MCF 10A (cell line): ENCODE results near the gene OSBPL3. TPM values are rescaled to one million over a fixed set of nuclear protein-coding genes. Genes with fewer than 3 reads are reported as not detected.
A peak's percentile ranks its signal among the peaks of the same experiment; 100 is the strongest.

ENCODE experiments used
- BruUV-seq: library from RNA; stranded (reverse); fragments of 400-500 nt; replicated peaks from 2 replicates; lab custom pipeline; 2021; lab: Mats Ljungman, UMichigan
- CTCF ChIA-PET: fragments of 300-600 bp; sonication (Branson Sonifier 250); formaldehyde crosslinking; extraction: SDS; loops from one replicate; lab custom pipeline; 2021; ENCODE audit warnings: antibody characterized with exemption, inconsistent platforms; lab: Yijun Ruan, JAX
- POLR2A ChIA-PET: fragments of 300-600, 350-650 bp; sonication (Branson Sonifier 250); formaldehyde crosslinking; extraction: SDS; loops from one replicate; lab custom pipeline; 2020; ENCODE audit warnings: antibody characterized with exemption, inconsistent platforms; lab: Yijun Ruan, JAX
- DNase-seq: peaks from one replicate; pipeline ENCODE4 v3.0.0-alpha.2; 2018; ENCODE audit not compliant: unreplicated experiment
- H3K27ac Mint-ChIP-seq: one replicate; pipeline ENCODE4 v1.8.0; 2022; ENCODE audit warnings: mild to moderate bottlenecking, low read depth, mixed read lengths; ENCODE audit not compliant: unreplicated experiment
- H3K27me3 Mint-ChIP-seq: one replicate; pipeline ENCODE4 v1.8.0; 2022; ENCODE audit warnings: mixed read lengths; ENCODE audit not compliant: insufficient read depth, unreplicated experiment
- H3K36me3 Mint-ChIP-seq: one replicate; pipeline ENCODE4 v1.8.0; 2022; ENCODE audit warnings: mild to moderate bottlenecking, moderate library complexity, mixed read lengths; ENCODE audit not compliant: insufficient read depth, unreplicated experiment
- H3K4me1 Mint-ChIP-seq: one replicate; pipeline ENCODE4 v1.8.0; 2022; ENCODE audit warnings: mixed read lengths; ENCODE audit not compliant: insufficient read depth, unreplicated experiment
- H3K4me3 Mint-ChIP-seq: one replicate; pipeline ENCODE4 v1.8.0; 2022; ENCODE audit warnings: mild to moderate bottlenecking, moderate library complexity, mixed read lengths; ENCODE audit not compliant: unreplicated experiment
- H3K9me3 Mint-ChIP-seq: one replicate; pipeline ENCODE4 v1.8.0; 2022; ENCODE audit warnings: mixed read lengths; ENCODE audit not compliant: unreplicated experiment
- intact Hi-C: fragments of 100-400 bp; cut with micrococcal nuclease; formaldehyde crosslinking; loops from 2 replicates; pipeline ENCODE4 v1.14.1; 2022
- total RNA-seq: library from RNA; stranded (reverse); gene quantifications from 2 replicates; pipeline ENCODE4 v1.2.3, GENCODE V29; 2022
- TF ChIP-seq, protein P1 (sequence below): fragments of 200-600 bp; IDR thresholded peaks from one replicate; pipeline ENCODE4 v1.8.0; 2022; ENCODE audit warnings: antibody characterized with exemption, mild to moderate bottlenecking; ENCODE audit not compliant: unreplicated experiment

OSBPL3 gene
- total RNA-seq, 1 experiment from 2014 or later, result 33.8 TPM

DNA sequence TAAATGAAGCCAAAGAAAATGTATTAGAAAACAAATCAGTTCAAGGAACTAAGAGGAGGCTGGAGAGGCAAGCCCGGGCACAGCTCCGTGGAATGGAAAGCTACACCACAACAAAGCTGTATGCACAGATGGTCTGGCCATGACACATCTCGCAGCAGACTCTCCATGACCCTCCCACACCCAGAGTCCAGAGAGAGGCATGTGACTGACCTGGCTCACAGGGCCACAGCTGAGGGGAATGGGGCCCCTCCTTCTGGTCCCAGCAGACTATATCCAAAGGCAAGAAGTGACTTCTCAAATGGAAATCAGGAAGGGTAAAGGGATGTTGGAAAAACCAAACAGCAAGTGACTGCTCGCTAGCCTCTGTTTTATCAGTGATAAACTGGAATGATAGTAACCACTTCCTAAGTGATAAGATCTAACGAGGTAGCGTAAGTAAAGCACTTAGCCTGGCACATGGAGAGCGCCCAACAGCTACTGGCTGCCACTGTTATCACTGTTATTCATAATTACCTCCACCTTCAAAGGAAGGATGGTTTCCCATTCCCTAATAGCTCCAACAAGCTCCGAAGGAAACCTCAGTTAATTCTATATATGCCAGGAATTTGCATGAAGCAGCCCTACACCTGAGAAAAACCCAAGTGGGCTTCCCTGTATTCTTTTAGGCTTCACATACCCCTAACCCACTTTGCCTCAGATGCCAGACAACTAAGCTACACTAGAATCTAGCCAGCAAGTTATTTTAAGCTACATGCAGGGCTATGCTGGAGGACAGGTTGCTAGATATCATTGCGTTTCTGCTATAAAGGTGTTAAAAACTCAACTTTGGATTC lies 8.4 kb downstream of the OSBPL3 start:
- Mint-ChIP-seq H3K4me1 (peaks cover 62% of the 10 kb centered on the region), H3K27me3 (no peaks in the 10 kb centered on the region), H3K36me3 (peaks cover 6% of the 10 kb centered on the region), H3K27ac (peak overlapping the region; percentile 99), H3K9me3 (peaks cover 9% of the 10 kb centered on the region), H3K4me3 (peak overlapping the region; percentile 38)
- no TSS peak for BruUV-seq
- peak; percentile 85 for DNase-seq
- ChIA-PET POLR2A (interaction anchor here (0.7 to 13.4 kb wide), 19 partner anchors 8 to 196 kb away, joined by 3 to 161 read pairs (median 5); partner anchors contain the start of genes CYCS and OSBPL3), CTCF (interaction anchor here (0.5 to 4.8 kb wide), 8 partner anchors 10 to 159 kb away, joined by 3 to 39 read pairs (median 4); partner anchors contain the start of gene OSBPL3)
- intact Hi-C loops, result loop anchor here (2.0 to 5.0 kb wide), 2 partner anchors 44 to 151 kb away; no protein-coding TSS in a partner anchor
- TF ChIP-seq, protein P1, sequence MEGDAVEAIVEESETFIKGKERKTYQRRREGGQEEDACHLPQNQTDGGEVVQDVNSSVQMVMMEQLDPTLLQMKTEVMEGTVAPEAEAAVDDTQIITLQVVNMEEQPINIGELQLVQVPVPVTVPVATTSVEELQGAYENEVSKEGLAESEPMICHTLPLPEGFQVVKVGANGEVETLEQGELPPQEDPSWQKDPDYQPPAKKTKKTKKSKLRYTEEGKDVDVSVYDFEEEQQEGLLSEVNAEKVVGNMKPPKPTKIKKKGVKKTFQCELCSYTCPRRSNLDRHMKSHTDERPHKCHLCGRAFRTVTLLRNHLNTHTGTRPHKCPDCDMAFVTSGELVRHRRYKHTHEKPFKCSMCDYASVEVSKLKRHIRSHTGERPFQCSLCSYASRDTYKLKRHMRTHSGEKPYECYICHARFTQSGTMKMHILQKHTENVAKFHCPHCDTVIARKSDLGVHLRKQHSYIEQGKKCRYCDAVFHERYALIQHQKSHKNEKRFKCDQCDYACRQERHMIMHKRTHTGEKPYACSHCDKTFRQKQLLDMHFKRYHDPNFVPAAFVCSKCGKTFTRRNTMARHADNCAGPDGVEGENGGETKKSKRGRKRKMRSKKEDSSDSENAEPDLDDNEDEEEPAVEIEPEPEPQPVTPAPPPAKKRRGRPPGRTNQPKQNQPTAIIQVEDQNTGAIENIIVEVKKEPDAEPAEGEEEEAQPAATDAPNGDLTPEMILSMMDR, result no peak

DNA sequence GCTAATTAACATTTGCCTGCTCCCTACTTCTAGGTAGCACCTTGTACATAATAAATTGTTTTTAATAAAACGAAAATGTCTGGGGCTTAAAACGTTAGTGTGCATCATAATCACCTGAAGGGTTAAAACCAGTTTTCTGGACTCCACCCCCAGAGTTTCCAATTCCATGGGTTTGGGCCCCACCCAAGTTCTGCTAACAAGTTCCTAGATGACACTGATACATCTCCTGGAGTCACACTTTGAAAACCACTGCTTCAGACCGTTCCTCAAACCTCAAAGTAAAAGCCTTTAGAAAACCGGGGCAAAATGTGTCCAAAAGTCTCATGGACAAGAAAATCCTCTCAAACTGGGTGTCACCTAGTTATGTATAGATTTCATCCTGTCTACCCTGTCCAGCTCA lies 9.3 kb downstream of the OSBPL3 start:
- peak; percentile 52 for DNase-seq
- no peaks in the 10 kb centered on the region for H3K27me3 Mint-ChIP-seq
- H3K4me3 Mint-ChIP-seq, result peak overlapping the region; percentile 38
- ChIA-PET POLR2A (interaction anchor here (0.9 to 13.4 kb wide), 11 partner anchors 9 to 154 kb away, joined by 3 to 161 read pairs (median 9); partner anchors contain the start of genes CYCS and OSBPL3), CTCF (interaction anchor here (0.5 to 4.8 kb wide), 6 partner anchors 10 to 158 kb away, joined by 3 to 39 read pairs (median 5); partner anchors contain the start of gene OSBPL3)
- TF ChIP-seq, protein P1, result no peak
- peaks cover 61% of the 10 kb centered on the region for H3K4me1 Mint-ChIP-seq
- no TSS peak for BruUV-seq
- H3K27ac Mint-ChIP-seq, result peak overlapping the region; percentile 99
- H3K9me3 Mint-ChIP-seq, result peaks cover 9% of the 10 kb centered on the region
- H3K36me3 Mint-ChIP-seq, result peaks cover 6% of the 10 kb centered on the region
- intact Hi-C loops, result loop anchor here (2.0 to 5.0 kb wide), 2 partner anchors 43 to 150 kb away; no protein-coding TSS in a partner anchor

DNA sequence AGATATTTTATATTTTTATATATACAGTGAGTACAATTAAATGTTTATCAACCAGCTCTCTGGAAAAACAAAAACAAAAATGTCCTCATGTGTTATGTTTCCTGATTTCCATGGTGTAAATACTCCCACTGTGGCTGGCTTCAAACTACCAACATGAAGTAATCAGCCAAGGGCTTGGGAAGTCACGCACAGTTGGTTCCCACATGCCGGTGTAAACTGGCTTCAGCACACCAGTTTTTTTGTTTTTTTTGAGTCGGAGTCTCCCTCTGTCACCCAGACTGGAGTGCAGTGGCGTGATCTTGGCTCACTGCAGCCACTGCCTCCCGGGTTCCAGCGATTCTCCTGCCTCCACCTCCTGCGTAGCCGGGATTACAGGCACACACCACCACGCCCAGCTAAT lies 11.8 kb downstream of the OSBPL3 start:
- no peaks in the 10 kb centered on the region for H3K27me3 Mint-ChIP-seq
- POLR2A ChIA-PET, result interaction anchor here (0.7 to 13.4 kb wide), 4 partner anchors 12 to 48 kb away, joined by 3 to 161 read pairs (median 7); partner anchors contain the start of gene OSBPL3
- no peaks in the 10 kb centered on the region for H3K36me3 Mint-ChIP-seq
- H3K9me3 Mint-ChIP-seq, result peaks cover 9% of the 10 kb centered on the region
- no peak for DNase-seq
- peak overlapping the region; percentile 17 for H3K27ac Mint-ChIP-seq
- H3K4me3 Mint-ChIP-seq, result no peak overlapping the region
- CTCF ChIA-PET, result interaction anchor here (0.5 to 1.2 kb wide), 3 partner anchors 11 to 181 kb away, joined by 3 to 5 read pairs (median 3); partner anchors contain the start of gene OSBPL3
- BruUV-seq, result no TSS peak
- intact Hi-C loops, result no loop called here
- TF ChIP-seq, protein P1, result no peak
- peaks cover 66% of the 10 kb centered on the region for H3K4me1 Mint-ChIP-seq

DNA sequence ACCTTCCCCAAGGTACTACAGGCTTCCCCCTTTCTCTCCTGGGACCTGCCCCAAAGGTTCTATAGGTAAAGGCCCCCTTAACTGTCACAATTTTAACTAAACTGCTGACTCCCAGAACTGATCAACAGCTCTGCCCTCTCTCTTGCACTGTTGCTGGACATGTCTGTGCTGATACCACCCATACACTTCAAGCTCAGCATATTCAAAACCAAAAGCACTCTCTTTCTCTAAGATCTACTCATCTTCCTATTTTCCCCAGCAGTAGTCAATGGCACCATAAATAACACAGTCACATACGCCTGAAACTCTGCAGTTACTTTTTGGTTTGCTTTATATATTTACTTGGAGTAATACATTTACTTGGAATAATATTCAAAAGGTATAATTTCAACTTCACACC lies 12.3 kb downstream of the OSBPL3 start:
- POLR2A ChIA-PET, result interaction anchor here (0.7 to 13.4 kb wide), 5 partner anchors 12 to 47 kb away, joined by 3 to 161 read pairs (median 5); partner anchors contain the start of gene OSBPL3
- Mint-ChIP-seq H3K4me1 (peaks cover 66% of the 10 kb centered on the region), H3K27ac (peak overlapping the region; percentile 17), H3K36me3 (no peaks in the 10 kb centered on the region), H3K4me3 (no peak overlapping the region), H3K9me3 (peaks cover 9% of the 10 kb centered on the region), H3K27me3 (no peaks in the 10 kb centered on the region)
- TF ChIP-seq, protein P1, result no peak
- no TSS peak for BruUV-seq
- CTCF ChIA-PET, result interaction anchor here (0.6 to 1.2 kb wide), 2 partner anchors 12 to 180 kb away, joined by 3 to 5 read pairs; partner anchors contain the start of gene OSBPL3
- intact Hi-C loops, result no loop called here
- DNase-seq, result no peak
